ENCODE data around the gene RBBP8. TPM values are rescaled to one million over a fixed set of nuclear protein-coding genes. Genes with fewer than 3 reads are reported as not detected.
"Not testable (repeated sequence)": the region's sequence is repeated elsewhere in the genome, so short reads cannot be mapped to it uniquely, and the experiment has no call there.

Gene RBBP8
- total RNA-seq, 1 donor from 2014 or later: 13.6 TPM

GRCh38 chr18:22902093-22902492 lies 31.0 kb upstream of the RBBP8 start:
- TF ChIP-seq CTCF (IDR thresholded peaks at IDR 0.05; ENCODE audit: partially characterized antibody, unreplicated experiment): no peak

GRCh38 chr18:22903248-22903647 lies 29.9 kb upstream of the RBBP8 start:
- not testable (repeated sequence) for H3K9me3 Mint-ChIP-seq (ENCODE audit: unreplicated experiment); H3K27me3 Mint-ChIP-seq (ENCODE audit: unreplicated experiment); H3K4me3 Mint-ChIP-seq (ENCODE audit: unreplicated experiment); DNase-seq; H3K36me3 Mint-ChIP-seq (ENCODE audit: unreplicated experiment); H3K27ac Mint-ChIP-seq (ENCODE audit: unreplicated experiment); H3K4me1 Mint-ChIP-seq (ENCODE audit: low read depth, unreplicated experiment)

More at GRCh38 chr18:22902093-22902492, 31.0 kb upstream of the RBBP8 start:
- no peak for DNase-seq
- H3K36me3 Mint-ChIP-seq (ENCODE audit: unreplicated experiment): peaks cover 8% of the 10 kb centered on the region
- no peaks in the 10 kb centered on the region for H3K4me1 Mint-ChIP-seq (ENCODE audit: low read depth, unreplicated experiment)
- peaks cover 2% of the 10 kb centered on the region for H3K9me3 Mint-ChIP-seq (ENCODE audit: unreplicated experiment)
- no peak overlapping the region for H3K4me3 Mint-ChIP-seq (ENCODE audit: unreplicated experiment)
- no peak overlapping the region for H3K27ac Mint-ChIP-seq (ENCODE audit: unreplicated experiment)
- no peaks in the 10 kb centered on the region for H3K27me3 Mint-ChIP-seq (ENCODE audit: unreplicated experiment)

- DNase-seq: no peak
- no peaks in the 10 kb centered on the region for H3K36me3 Mint-ChIP-seq (ENCODE audit: unreplicated experiment)
- H3K4me1 Mint-ChIP-seq (ENCODE audit: low read depth, unreplicated experiment): no peaks in the 10 kb centered on the region
- H3K27me3 Mint-ChIP-seq (ENCODE audit: unreplicated experiment): no peaks in the 10 kb centered on the region
- H3K4me3 Mint-ChIP-seq (ENCODE audit: unreplicated experiment): no peak overlapping the region
- H3K9me3 Mint-ChIP-seq (ENCODE audit: unreplicated experiment): no peaks in the 10 kb centered on the region
- no peak overlapping the region for H3K27ac Mint-ChIP-seq (ENCODE audit: unreplicated experiment)
- no peak for TF ChIP-seq CTCF (IDR thresholded peaks at IDR 0.05; ENCODE audit: partially characterized antibody, unreplicated experiment)
These were observed 21.0 kb upstream of the RBBP8 start for GRCh38 chr18:22912149-22912548.

GRCh38 chr18:22912835-22913234 lies 20.3 kb upstream of the RBBP8 start:
- Mint-ChIP-seq H3K27me3 (ENCODE audit: unreplicated experiment) (no peaks in the 10 kb centered on the region), H3K4me3 (ENCODE audit: unreplicated experiment) (no peak overlapping the region), H3K4me1 (ENCODE audit: low read depth, unreplicated experiment) (no peaks in the 10 kb centered on the region), H3K36me3 (ENCODE audit: unreplicated experiment) (no peaks in the 10 kb centered on the region), H3K27ac (ENCODE audit: unreplicated experiment) (no peak overlapping the region), H3K9me3 (ENCODE audit: unreplicated experiment) (no peaks in the 10 kb centered on the region)
- no peak for DNase-seq
- TF ChIP-seq CTCF (IDR thresholded peaks at IDR 0.05; ENCODE audit: partially characterized antibody, unreplicated experiment): no peak

GRCh38 chr18:22913861-22914260 lies 19.3 kb upstream of the RBBP8 start:
- no peaks in the 10 kb centered on the region for H3K27me3 Mint-ChIP-seq (ENCODE audit: unreplicated experiment)
- no peak overlapping the region for H3K4me3 Mint-ChIP-seq (ENCODE audit: unreplicated experiment)
- DNase-seq: no peak
- H3K27ac Mint-ChIP-seq (ENCODE audit: unreplicated experiment): no peak overlapping the region
- H3K4me1 Mint-ChIP-seq (ENCODE audit: low read depth, unreplicated experiment): no peaks in the 10 kb centered on the region
- H3K36me3 Mint-ChIP-seq (ENCODE audit: unreplicated experiment): no peaks in the 10 kb centered on the region
- H3K9me3 Mint-ChIP-seq (ENCODE audit: unreplicated experiment): no peaks in the 10 kb centered on the region
- no peak for TF ChIP-seq CTCF (IDR thresholded peaks at IDR 0.05; ENCODE audit: partially characterized antibody, unreplicated experiment)

GRCh38 chr18:22914633-22915032 lies 18.5 kb upstream of the RBBP8 start:
- Mint-ChIP-seq H3K36me3 (ENCODE audit: unreplicated experiment) (no peaks in the 10 kb centered on the region), H3K4me1 (ENCODE audit: low read depth, unreplicated experiment) (no peaks in the 10 kb centered on the region), H3K4me3 (ENCODE audit: unreplicated experiment) (no peak overlapping the region), H3K27ac (ENCODE audit: unreplicated experiment) (no peak overlapping the region), H3K9me3 (ENCODE audit: unreplicated experiment) (no peaks in the 10 kb centered on the region), H3K27me3 (ENCODE audit: unreplicated experiment) (no peaks in the 10 kb centered on the region)
- DNase-seq: no peak
- no peak for TF ChIP-seq CTCF (IDR thresholded peaks at IDR 0.05; ENCODE audit: partially characterized antibody, unreplicated experiment)
